Neural cell (in vitro differentiated cells): Measurements from ENCODE around the gene ATP2B2.

Source experiments
- EP300 ChIP-seq: fragments of 450-650 bp; conservative IDR thresholded peaks from 2 replicates; pipeline ENCODE4 v1.6.1; 2014; ENCODE audit warnings: antibody characterized with exemption, mild to moderate bottlenecking, moderate library complexity; ENCODE audit not compliant: poor library complexity, severe bottlenecking
- EZH2 ChIP-seq: fragments of 200-600, 300-800 bp; shearing (Covaris generic), sonication (generic); IDR thresholded peaks from 2 replicates; pipeline ENCODE4 v1.6.1; 2014; ENCODE audit warnings: antibody characterized with exemption, low read length, borderline replicate concordance, mild to moderate bottlenecking; ENCODE audit not compliant: insufficient read depth, poor library complexity, severe bottlenecking
- POLR2AphosphoS5 ChIP-seq: IDR thresholded peaks from 2 replicates; pipeline ENCODE4 v1.6.1; 2012
- RAD21 ChIP-seq: fragments of 450-650 bp; conservative IDR thresholded peaks from 2 replicates; pipeline ENCODE4 v1.6.1; 2014; ENCODE audit warnings: antibody characterized with exemption, mild to moderate bottlenecking, moderate library complexity
- TF ChIP-seq, protein P1 (sequence below): fragments of 450-650 bp; IDR thresholded peaks from 2 replicates; pipeline ENCODE4 v1.5.1; 2014; ENCODE audit warnings: antibody characterized with exemption, mild to moderate bottlenecking, moderate library complexity; ENCODE audit not compliant: poor library complexity, severe bottlenecking

DNA sequence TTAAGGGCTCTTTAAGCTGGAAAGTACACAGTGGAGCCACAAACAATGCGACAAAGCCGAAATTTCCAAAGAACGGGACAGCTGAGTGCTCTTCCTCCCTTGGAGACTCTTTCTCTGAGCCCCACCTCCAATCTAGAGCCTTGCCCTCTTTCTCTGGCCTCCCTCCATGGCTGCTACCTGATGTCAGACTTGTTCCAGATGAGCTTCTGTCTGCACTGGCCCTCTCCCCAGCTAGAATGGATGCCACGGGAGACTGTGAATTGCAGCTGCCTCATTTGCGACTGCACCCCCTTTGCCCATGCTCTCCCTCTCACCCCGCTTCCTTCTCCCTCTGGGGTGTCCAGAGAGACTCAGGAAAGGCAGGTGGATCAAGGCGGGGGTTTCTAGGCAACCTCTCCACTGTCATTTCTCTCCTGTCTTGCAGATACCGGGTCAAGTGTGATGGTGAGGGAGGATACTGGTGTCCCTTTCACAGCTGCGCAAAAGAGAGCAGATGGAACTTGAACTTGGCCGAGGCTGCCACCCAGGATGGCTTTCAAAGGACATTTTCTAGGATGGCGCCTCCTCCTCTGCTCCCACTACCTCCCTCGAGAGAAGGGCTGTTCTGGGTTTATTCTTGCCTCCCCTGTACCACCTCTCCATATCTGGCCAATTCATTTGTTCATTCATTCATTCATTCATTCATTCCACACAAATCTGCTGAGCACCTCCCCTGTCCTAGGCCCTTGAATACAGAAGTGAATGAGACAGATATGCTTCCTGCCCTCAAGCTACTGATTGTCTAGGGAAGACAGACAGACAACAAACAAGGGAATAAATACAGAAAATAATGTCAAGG, 12.8 kb downstream of the ATP2B2 start:
- TF ChIP-seq, protein P1, sequence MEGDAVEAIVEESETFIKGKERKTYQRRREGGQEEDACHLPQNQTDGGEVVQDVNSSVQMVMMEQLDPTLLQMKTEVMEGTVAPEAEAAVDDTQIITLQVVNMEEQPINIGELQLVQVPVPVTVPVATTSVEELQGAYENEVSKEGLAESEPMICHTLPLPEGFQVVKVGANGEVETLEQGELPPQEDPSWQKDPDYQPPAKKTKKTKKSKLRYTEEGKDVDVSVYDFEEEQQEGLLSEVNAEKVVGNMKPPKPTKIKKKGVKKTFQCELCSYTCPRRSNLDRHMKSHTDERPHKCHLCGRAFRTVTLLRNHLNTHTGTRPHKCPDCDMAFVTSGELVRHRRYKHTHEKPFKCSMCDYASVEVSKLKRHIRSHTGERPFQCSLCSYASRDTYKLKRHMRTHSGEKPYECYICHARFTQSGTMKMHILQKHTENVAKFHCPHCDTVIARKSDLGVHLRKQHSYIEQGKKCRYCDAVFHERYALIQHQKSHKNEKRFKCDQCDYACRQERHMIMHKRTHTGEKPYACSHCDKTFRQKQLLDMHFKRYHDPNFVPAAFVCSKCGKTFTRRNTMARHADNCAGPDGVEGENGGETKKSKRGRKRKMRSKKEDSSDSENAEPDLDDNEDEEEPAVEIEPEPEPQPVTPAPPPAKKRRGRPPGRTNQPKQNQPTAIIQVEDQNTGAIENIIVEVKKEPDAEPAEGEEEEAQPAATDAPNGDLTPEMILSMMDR = no peak
- TF ChIP-seq POLR2AphosphoS5 (no peak), EP300 (no peak), EZH2 (no peak), RAD21 (no peak)
